Measurements from ENCODE around the gene AGAP1. TPM values are rescaled to one million over a fixed set of nuclear protein-coding genes. Genes with fewer than 3 reads are reported as not detected.

AGAP1 gene
- polyA plus RNA-seq, 4 donors: 9.8 to 19.2 (median 15.5) TPM

DNA sequence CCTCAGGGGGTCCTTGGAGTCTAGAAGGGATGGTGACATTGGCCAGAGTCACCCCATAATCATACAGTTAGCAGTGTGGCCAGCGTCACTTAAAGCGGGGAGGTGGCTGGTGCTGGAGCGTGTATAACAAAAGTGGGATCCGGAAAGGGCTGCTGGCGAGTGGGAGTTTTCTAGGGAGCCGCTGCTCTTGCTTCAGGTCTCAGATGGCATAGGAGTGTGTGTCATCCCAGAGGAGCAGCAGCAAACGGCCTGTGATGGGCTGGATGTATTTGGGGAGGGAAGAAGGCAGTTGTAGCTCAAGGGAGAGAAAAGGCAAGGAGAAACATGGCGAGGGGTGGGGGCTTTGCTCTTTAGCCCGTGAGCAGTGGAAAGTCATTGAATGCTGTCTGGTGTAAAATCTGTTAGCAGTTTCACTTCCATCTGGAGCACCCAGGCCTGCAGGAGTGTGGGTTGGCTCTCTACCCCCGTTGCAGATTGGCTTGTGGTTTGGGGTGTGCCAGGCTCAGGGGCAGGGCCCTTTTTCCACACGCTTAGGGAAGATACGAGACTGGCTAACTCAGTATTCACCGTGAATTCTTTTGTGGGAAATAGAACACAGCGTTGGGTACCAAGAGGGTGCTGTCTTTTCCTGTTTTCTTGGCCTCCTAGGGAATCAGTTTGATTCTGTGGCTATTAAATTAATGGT, 120.5 kb downstream of the AGAP1 start:
- peaks cover 0 to 11% (median 0%) of the 10 kb centered on the region in 3 donors for H3K36me3 ChIP-seq (ENCODE audit: control insufficient read depth in 3 of 3, insufficient read depth in 2 of 3, low read depth in 1 of 3, low read length in 3 of 3)
- no peak overlapping the region for H3K4me3 ChIP-seq (ENCODE audit: low read depth in 1 of 3, low read length in 3 of 3)
- H3K27me3 ChIP-seq (ENCODE audit: control insufficient read depth in 3 of 3, insufficient read depth in 3 of 3, low read length in 3 of 3): no peaks in the 10 kb centered on the region
- FAIRE-seq (no peak), DNase-seq (peak in 1 of 2 donors; percentile 49)
- H3K9me3 ChIP-seq (ENCODE audit: control insufficient read depth in 2 of 2, insufficient read depth in 1 of 2, low read depth in 1 of 2, low read length in 1 of 2): no peaks in the 10 kb centered on the region
- peak overlapping the region in 1 of 3 donors; percentile 16 for H3K27ac ChIP-seq (ENCODE audit: low read depth in 1 of 3, low read length in 2 of 3)
- peaks cover 0 to 4% (median 3%) of the 10 kb centered on the region in 3 donors for H3K4me1 ChIP-seq (ENCODE audit: control insufficient read depth in 3 of 3, insufficient read depth in 2 of 3, low read depth in 1 of 3, low read length in 2 of 3)
- 42 to 65% (median 52%) methylated on average over 14 of the region's 14 CpGs for WGBS, 3 donors

DNA sequence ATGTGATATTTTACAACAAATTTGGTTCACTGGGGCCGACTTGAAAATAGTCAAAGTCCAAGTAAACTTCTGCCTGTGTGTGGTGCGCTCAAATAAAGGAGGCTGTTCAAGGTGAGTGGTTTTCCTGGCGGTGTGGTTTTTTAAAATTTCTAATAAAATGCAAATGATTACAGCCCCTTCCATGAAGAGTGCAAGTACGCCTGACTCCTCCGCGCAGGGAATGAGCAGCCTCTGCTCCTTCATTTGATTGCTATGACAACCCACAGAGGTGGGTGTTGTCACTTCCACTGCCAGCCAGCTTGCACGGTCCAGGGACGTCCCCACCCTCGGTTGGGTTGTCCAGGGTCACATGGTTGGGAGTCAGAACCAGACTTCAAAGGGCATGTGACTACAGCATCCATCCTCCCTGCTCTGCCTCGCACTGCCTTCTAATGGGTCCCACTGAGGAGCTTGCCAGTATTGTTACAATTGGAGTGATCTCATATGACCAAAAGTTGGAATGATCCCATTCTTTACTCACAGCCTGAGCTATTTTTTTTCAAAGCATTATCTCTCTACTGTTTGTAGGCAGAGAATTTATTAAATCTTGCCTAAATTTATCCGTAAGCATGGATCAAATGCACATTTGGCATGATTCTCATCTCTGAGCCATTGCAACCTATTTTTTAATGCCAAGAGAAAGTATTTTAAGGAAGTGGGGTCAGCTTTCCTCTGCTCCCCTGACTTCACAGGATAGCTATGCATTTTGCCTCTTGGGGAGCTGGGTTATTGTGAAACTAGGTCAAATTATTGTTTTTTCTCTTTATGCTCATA, 121.3 kb downstream of the AGAP1 start:
- FAIRE-seq: no peak
- H3K27ac ChIP-seq (ENCODE audit: low read depth in 1 of 3, low read length in 2 of 3): peak overlapping the region in 1 of 3 donors; percentile 15
- H3K36me3 ChIP-seq (ENCODE audit: control insufficient read depth in 3 of 3, insufficient read depth in 2 of 3, low read depth in 1 of 3, low read length in 3 of 3): peaks cover 0 to 10% (median 0%) of the 10 kb centered on the region in 3 donors
- no peak overlapping the region for H3K4me3 ChIP-seq (ENCODE audit: low read depth in 1 of 3, low read length in 3 of 3)
- peaks cover 0 to 4% (median 3%) of the 10 kb centered on the region in 3 donors for H3K4me1 ChIP-seq (ENCODE audit: control insufficient read depth in 3 of 3, insufficient read depth in 2 of 3, low read depth in 1 of 3, low read length in 2 of 3)
- H3K9me3 ChIP-seq (ENCODE audit: control insufficient read depth in 2 of 2, insufficient read depth in 1 of 2, low read depth in 1 of 2, low read length in 1 of 2): no peaks in the 10 kb centered on the region
- 31 to 46% (median 42%) methylated on average over 11 of the region's 11 CpGs for WGBS, 3 donors
- no peaks in the 10 kb centered on the region for H3K27me3 ChIP-seq (ENCODE audit: control insufficient read depth in 3 of 3, insufficient read depth in 3 of 3, low read length in 3 of 3)
- DNase-seq: peak; percentile 17 to 23

DNA sequence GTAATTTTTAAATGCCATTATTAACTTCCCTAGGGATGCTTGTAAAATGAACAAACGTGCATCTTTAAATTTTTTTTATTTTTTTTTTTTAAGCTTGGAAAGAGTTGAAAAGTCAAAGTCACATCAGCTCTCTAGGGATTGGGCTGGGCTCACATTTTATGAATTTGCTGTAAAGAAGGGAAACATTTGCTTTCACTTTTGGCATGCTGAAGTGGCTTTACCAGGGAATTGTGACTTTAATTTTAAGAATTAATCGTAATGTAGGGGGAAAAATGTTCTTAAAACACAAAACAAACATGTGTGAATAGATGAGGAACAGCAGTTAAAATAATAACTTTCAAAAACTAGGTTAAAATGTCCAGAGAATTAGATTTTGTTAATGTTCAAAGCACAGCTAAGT, 123.0 kb downstream of the AGAP1 start:
- Histone ChIP-seq H3K4me1 (ENCODE audit: control insufficient read depth in 3 of 3, insufficient read depth in 2 of 3, low read depth in 1 of 3, low read length in 2 of 3) (peaks cover 0 to 4% (median 3%) of the 10 kb centered on the region in 3 donors), H3K4me3 (ENCODE audit: low read depth in 1 of 3, low read length in 3 of 3) (no peak overlapping the region), H3K27me3 (ENCODE audit: control insufficient read depth in 3 of 3, insufficient read depth in 3 of 3, low read length in 3 of 3) (no peaks in the 10 kb centered on the region), H3K27ac (ENCODE audit: low read depth in 1 of 3, low read length in 2 of 3) (no peak overlapping the region), H3K9me3 (ENCODE audit: control insufficient read depth in 2 of 2, insufficient read depth in 1 of 2, low read depth in 1 of 2, low read length in 1 of 2) (no peaks in the 10 kb centered on the region), H3K36me3 (ENCODE audit: control insufficient read depth in 3 of 3, insufficient read depth in 2 of 3, low read depth in 1 of 3, low read length in 3 of 3) (peaks cover 0 to 4% (median 0%) of the 10 kb centered on the region in 3 donors)
- FAIRE-seq (no peak), DNase-seq (no peak)
- 44 to 62% (median 55%) methylated on average over 2 of the region's 2 CpGs for WGBS, 3 donors

GRCh38 chr2:235618039-235618438, 124.2 kb downstream of the AGAP1 start:
- H3K36me3 ChIP-seq (ENCODE audit: control insufficient read depth in 3 of 3, insufficient read depth in 2 of 3, low read depth in 1 of 3, low read length in 3 of 3): peaks cover 0 to 4% (median 0%) of the 10 kb centered on the region in 3 donors
- DNase-seq (no peak), FAIRE-seq (no peak)
- no peaks in the 10 kb centered on the region for H3K9me3 ChIP-seq (ENCODE audit: control insufficient read depth in 2 of 2, insufficient read depth in 1 of 2, low read depth in 1 of 2, low read length in 1 of 2)
- no peak overlapping the region for H3K27ac ChIP-seq (ENCODE audit: low read depth in 1 of 3, low read length in 2 of 3)
- 77 to 97% (median 85%) methylated on average over 7 of the region's 7 CpGs for WGBS, 3 donors
- peaks cover 0 to 4% (median 3%) of the 10 kb centered on the region in 3 donors for H3K4me1 ChIP-seq (ENCODE audit: control insufficient read depth in 3 of 3, insufficient read depth in 2 of 3, low read depth in 1 of 3, low read length in 2 of 3)
- no peak overlapping the region for H3K4me3 ChIP-seq (ENCODE audit: low read depth in 1 of 3, low read length in 3 of 3)
- no peaks in the 10 kb centered on the region for H3K27me3 ChIP-seq (ENCODE audit: control insufficient read depth in 3 of 3, insufficient read depth in 3 of 3, low read length in 3 of 3)

DNA sequence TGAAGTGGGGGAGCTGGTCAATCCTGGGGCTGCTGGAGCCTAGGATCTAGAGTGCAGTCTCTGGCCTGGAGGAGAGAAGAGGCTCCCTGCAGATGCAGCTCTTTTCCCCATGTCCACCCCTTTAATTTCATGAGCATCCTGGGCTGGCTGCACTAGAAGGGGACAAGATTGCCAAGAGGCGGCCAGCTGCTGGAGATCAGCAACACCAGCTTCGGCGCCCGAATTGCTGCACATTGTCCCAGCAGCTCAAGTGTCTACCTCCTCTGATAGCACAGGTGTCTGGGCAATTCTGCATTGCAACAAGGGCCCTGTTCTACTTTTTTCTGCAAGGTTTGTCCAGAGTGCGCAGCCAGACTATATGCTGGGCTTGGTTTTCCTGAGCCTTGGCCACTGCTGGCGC, 125.7 kb downstream of the AGAP1 start:
- no peak for DNase-seq
- 80 to 98% (median 94%) methylated on average over 6 of the region's 6 CpGs for WGBS, 3 donors
- FAIRE-seq: no peak
- H3K4me1 ChIP-seq (ENCODE audit: control insufficient read depth in 3 of 3, insufficient read depth in 2 of 3, low read depth in 1 of 3, low read length in 2 of 3): peaks cover 0 to 3% (median 0%) of the 10 kb centered on the region in 3 donors
- H3K9me3 ChIP-seq (ENCODE audit: control insufficient read depth in 2 of 2, insufficient read depth in 1 of 2, low read depth in 1 of 2, low read length in 1 of 2): peaks cover 0 to 2% of the 10 kb centered on the region in 2 donors
- H3K4me3 ChIP-seq (ENCODE audit: low read depth in 1 of 3, low read length in 3 of 3): no peak overlapping the region
- no peak overlapping the region for H3K27ac ChIP-seq (ENCODE audit: low read depth in 1 of 3, low read length in 2 of 3)
- H3K27me3 ChIP-seq (ENCODE audit: control insufficient read depth in 3 of 3, insufficient read depth in 3 of 3, low read length in 3 of 3): no peaks in the 10 kb centered on the region
- H3K36me3 ChIP-seq (ENCODE audit: control insufficient read depth in 3 of 3, insufficient read depth in 2 of 3, low read depth in 1 of 3, low read length in 3 of 3): peaks cover 0 to 4% (median 0%) of the 10 kb centered on the region in 3 donors

DNA sequence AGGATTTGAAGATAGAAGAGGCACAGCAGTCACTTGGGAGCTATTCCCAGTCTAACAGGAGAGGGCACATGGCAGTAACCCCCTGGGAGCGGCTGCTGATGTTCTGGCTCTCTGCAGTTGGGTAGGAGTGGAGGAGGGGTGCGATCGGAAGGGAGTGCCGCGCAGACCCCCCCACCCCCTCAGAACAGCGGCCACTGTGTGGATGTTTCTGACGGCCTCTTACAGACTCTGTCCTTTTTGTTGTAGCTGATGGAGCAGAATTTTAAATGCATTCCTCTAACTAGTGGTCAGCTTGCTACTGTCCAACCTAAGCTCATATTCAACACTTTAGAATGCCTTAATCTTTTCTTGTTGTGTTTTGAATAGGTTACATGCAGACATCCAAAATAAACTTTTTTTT, 127.9 kb downstream of the AGAP1 start:
- peaks cover 0 to 3% (median 0%) of the 10 kb centered on the region in 3 donors for H3K4me1 ChIP-seq (ENCODE audit: control insufficient read depth in 3 of 3, insufficient read depth in 2 of 3, low read depth in 1 of 3, low read length in 2 of 3)
- H3K27ac ChIP-seq (ENCODE audit: low read depth in 1 of 3, low read length in 2 of 3): no peak overlapping the region
- DNase-seq: no peak
- WGBS, 3 donors: 82 to 95% (median 83%) methylated on average over 7 of the region's 7 CpGs
- H3K9me3 ChIP-seq (ENCODE audit: control insufficient read depth in 2 of 2, insufficient read depth in 1 of 2, low read depth in 1 of 2, low read length in 1 of 2): peaks cover 0 to 3% of the 10 kb centered on the region in 2 donors
- peaks cover 0 to 4% (median 0%) of the 10 kb centered on the region in 3 donors for H3K36me3 ChIP-seq (ENCODE audit: control insufficient read depth in 3 of 3, insufficient read depth in 2 of 3, low read depth in 1 of 3, low read length in 3 of 3)
- FAIRE-seq: no peak
- H3K4me3 ChIP-seq (ENCODE audit: low read depth in 1 of 3, low read length in 3 of 3): no peak overlapping the region
- no peaks in the 10 kb centered on the region for H3K27me3 ChIP-seq (ENCODE audit: control insufficient read depth in 3 of 3, insufficient read depth in 3 of 3, low read length in 3 of 3)

DNA sequence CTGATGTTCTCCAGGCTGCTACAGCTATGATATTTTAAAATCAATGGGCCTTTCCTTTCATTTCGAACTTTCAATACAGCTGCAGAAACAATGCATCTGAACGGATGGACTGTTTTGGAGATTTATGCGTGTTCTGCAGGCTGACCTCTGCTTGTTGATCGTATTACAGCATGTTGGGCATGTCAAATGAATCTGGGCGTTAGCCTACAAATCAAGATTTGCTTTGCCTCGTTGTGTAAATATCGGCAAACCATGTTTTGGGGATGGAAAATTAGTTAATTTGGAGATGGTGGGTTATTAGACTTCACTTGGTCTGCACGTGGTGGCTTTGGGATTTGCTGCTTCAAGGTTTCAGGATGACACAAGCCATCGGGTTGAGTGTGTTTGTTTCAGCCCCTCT, 129.3 kb downstream of the AGAP1 start:
- no peak for FAIRE-seq
- DNase-seq: no peak
- WGBS, 3 donors: 74 to 94% (median 81%) methylated on average over 9 of the region's 9 CpGs

DNA sequence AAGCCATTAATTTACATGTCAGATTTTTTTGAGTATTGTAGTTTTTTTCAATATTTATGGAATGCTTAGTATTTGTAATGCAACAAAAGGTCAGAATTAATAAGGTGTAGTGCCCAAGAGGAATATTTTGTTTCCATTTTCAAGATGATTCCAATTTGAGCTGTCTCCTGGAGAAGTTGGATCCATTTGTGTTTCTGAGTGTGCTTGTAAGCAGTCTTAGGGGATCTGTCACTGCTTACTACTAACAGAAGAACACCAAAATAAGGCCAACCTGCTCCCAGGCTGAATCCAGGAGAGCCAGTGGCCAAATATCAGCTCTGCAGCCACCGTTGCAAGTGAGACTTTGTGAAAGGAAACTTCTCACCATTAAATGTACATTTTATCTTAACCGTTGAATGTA, 129.9 kb downstream of the AGAP1 start:
- no peak for DNase-seq
- Histone ChIP-seq H3K27ac (ENCODE audit: low read depth in 1 of 3, low read length in 2 of 3) (no peak overlapping the region), H3K36me3 (ENCODE audit: control insufficient read depth in 3 of 3, insufficient read depth in 2 of 3, low read depth in 1 of 3, low read length in 3 of 3) (peaks cover 0 to 4% (median 0%) of the 10 kb centered on the region in 3 donors), H3K4me3 (ENCODE audit: low read depth in 1 of 3, low read length in 3 of 3) (no peak overlapping the region), H3K9me3 (ENCODE audit: control insufficient read depth in 2 of 2, insufficient read depth in 1 of 2, low read depth in 1 of 2, low read length in 1 of 2) (peaks cover 0 to 3% of the 10 kb centered on the region in 2 donors), H3K27me3 (ENCODE audit: control insufficient read depth in 3 of 3, insufficient read depth in 3 of 3, low read length in 3 of 3) (no peaks in the 10 kb centered on the region), H3K4me1 (ENCODE audit: control insufficient read depth in 3 of 3, insufficient read depth in 2 of 3, low read depth in 1 of 3, low read length in 2 of 3) (no peaks in the 10 kb centered on the region)
- no peak for FAIRE-seq
- WGBS, 3 donors: 85 to 97% (median 92%) methylated on average over 2 of the region's 2 CpGs

More for the DNA sequence above, 129.3 kb downstream of the AGAP1 start:
- H3K27ac ChIP-seq (ENCODE audit: low read depth in 1 of 3, low read length in 2 of 3): no peak overlapping the region
- no peaks in the 10 kb centered on the region for H3K27me3 ChIP-seq (ENCODE audit: control insufficient read depth in 3 of 3, insufficient read depth in 3 of 3, low read length in 3 of 3)
- peaks cover 0 to 3% of the 10 kb centered on the region in 2 donors for H3K9me3 ChIP-seq (ENCODE audit: control insufficient read depth in 2 of 2, insufficient read depth in 1 of 2, low read depth in 1 of 2, low read length in 1 of 2)
- no peaks in the 10 kb centered on the region for H3K4me1 ChIP-seq (ENCODE audit: control insufficient read depth in 3 of 3, insufficient read depth in 2 of 3, low read depth in 1 of 3, low read length in 2 of 3)
- H3K36me3 ChIP-seq (ENCODE audit: control insufficient read depth in 3 of 3, insufficient read depth in 2 of 3, low read depth in 1 of 3, low read length in 3 of 3): peaks cover 0 to 4% (median 0%) of the 10 kb centered on the region in 3 donors
- no peak overlapping the region for H3K4me3 ChIP-seq (ENCODE audit: low read depth in 1 of 3, low read length in 3 of 3)
